Measurements from ENCODE around the gene UQCC2. TPM values are rescaled to one million over a fixed set of nuclear protein-coding genes. Genes with fewer than 3 reads are reported as not detected.

UQCC2 gene
- polyA plus RNA-seq, 2 donors: 56.1 to 93.7 TPM

DNA sequence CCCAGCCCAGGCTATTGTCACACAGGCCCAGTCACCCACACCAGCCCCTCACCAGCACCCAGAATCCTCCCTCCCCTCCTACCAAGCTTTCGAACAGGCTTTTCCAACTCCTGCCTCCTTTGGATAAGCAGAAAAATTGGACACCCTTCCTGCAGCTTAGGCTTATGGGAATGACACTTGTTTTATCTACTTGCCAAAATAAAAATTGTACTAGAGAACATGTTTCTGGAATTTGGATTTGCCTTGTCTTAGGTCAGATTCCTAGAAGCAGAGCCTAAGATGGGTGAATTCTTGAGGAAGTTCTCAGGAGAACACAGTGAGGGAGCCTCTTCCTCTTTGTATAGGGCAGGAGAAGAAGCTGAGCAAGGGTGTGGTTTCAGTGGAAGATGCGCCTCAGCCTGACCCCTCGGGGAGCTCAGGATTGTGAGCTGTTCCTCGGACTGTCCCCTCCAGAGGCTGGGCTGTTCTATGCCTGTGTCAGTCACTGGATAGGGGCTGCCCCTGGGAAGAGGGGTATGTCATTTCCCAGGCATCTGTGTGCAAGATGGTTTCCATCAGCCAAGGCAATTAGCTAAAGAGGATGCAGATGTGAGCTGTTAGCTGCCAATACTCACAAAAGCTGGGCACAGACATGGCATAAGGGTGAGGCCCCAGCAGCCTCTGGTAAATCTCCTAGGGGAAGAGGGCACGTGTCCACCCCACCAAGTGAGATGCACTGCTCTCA is 56.5 kb downstream of the UQCC2 start:
- Histone ChIP-seq H3K9me3 (ENCODE audit: control insufficient read depth in 2 of 2, insufficient read depth in 1 of 2, low read depth in 1 of 2, low read length in 1 of 2) (no peaks in the 10 kb centered on the region), H3K36me3 (ENCODE audit: control insufficient read depth in 2 of 2, insufficient read depth in 2 of 2, low read length in 1 of 2) (peaks cover 0 to 34% of the 10 kb centered on the region in 2 donors), H3K4me3 (ENCODE audit: low read depth in 1 of 2, low read length in 2 of 2) (no peak overlapping the region), H3K4me1 (ENCODE audit: control insufficient read depth in 2 of 2, insufficient read depth in 2 of 2, low read length in 1 of 2) (no peaks in the 10 kb centered on the region), H3K27ac (ENCODE audit: low read depth in 2 of 2, low read length in 1 of 2) (no peak overlapping the region), H3K27me3 (ENCODE audit: control insufficient read depth in 1 of 2, insufficient read depth in 2 of 2, low read length in 2 of 2) (no peaks in the 10 kb centered on the region)
- 64 to 78% methylated on average over 5 of the region's 5 CpGs for WGBS, 2 donors

DNA sequence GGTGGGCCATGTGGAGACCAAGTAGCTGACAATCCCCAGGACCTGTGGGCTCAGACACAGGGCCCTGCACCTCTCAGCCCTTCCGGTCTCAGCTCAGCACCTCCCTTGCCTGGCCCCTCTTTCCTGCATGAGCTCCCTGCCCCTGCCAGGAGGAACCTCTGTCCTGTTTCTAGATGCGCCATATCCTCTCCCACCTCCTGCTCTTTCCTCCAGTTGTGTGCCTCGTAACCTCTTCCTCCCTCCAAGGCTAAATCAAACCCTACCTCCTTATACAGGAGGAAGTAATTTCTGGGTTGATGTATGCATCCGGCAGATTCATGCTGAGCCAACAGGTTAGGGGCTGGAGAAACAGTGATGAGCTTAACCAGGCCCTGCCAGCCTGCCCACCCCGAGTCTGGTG is 59.5 kb downstream of the UQCC2 start:
- H3K9me3 ChIP-seq (ENCODE audit: control insufficient read depth in 2 of 2, insufficient read depth in 1 of 2, low read depth in 1 of 2, low read length in 1 of 2): no peaks in the 10 kb centered on the region
- peaks cover 0 to 14% of the 10 kb centered on the region in 2 donors for H3K36me3 ChIP-seq (ENCODE audit: control insufficient read depth in 2 of 2, insufficient read depth in 2 of 2, low read length in 1 of 2)
- WGBS, 2 donors: 75 to 87% methylated on average over 5 of the region's 5 CpGs
- H3K27me3 ChIP-seq (ENCODE audit: control insufficient read depth in 1 of 2, insufficient read depth in 2 of 2, low read length in 2 of 2): no peaks in the 10 kb centered on the region
- H3K4me3 ChIP-seq (ENCODE audit: low read depth in 1 of 2, low read length in 2 of 2): no peak overlapping the region
- H3K27ac ChIP-seq (ENCODE audit: low read depth in 2 of 2, low read length in 1 of 2): no peak overlapping the region
- no peaks in the 10 kb centered on the region for H3K4me1 ChIP-seq (ENCODE audit: control insufficient read depth in 2 of 2, insufficient read depth in 2 of 2, low read length in 1 of 2)

- H3K9me3 ChIP-seq (ENCODE audit: control insufficient read depth in 2 of 2, insufficient read depth in 1 of 2, low read depth in 1 of 2, low read length in 1 of 2): no peaks in the 10 kb centered on the region
- no peaks in the 10 kb centered on the region for H3K4me1 ChIP-seq (ENCODE audit: control insufficient read depth in 2 of 2, insufficient read depth in 2 of 2, low read length in 1 of 2)
- H3K27me3 ChIP-seq (ENCODE audit: control insufficient read depth in 1 of 2, insufficient read depth in 2 of 2, low read length in 2 of 2): no peaks in the 10 kb centered on the region
- peaks cover 0 to 11% of the 10 kb centered on the region in 2 donors for H3K36me3 ChIP-seq (ENCODE audit: control insufficient read depth in 2 of 2, insufficient read depth in 2 of 2, low read length in 1 of 2)
- 66 to 74% methylated on average over 4 of the region's 4 CpGs for WGBS, 2 donors
- H3K27ac ChIP-seq (ENCODE audit: low read depth in 2 of 2, low read length in 1 of 2): no peak overlapping the region
- H3K4me3 ChIP-seq (ENCODE audit: low read depth in 1 of 2, low read length in 2 of 2): no peak overlapping the region
Observed at GRCh38 chr6:33651403-33651802, 60.1 kb downstream of the UQCC2 start.

Other genes starting within 250 kb of the UQCC2 start
- 10 to 100 TPM; 20.4 to 22.6 TPM for gene BAK1, start 131.4 kb downstream of the UQCC2 start, polyA plus RNA-seq
- 10 to 100 TPM; 11.9 to 15.0 TPM for gene ITPR3, start 90.4 kb downstream of the UQCC2 start, polyA plus RNA-seq
- under 1 TPM; 0.65 to 0.96 TPM for gene IP6K3, start 35.2 kb upstream of the UQCC2 start, polyA plus RNA-seq
- 10 to 100 TPM; 39.8 to 43.2 TPM for gene LEMD2, start 77.4 kb upstream of the UQCC2 start, polyA plus RNA-seq
- gene MLN, start 92.3 kb upstream of the UQCC2 start, polyA plus RNA-seq: not detected

Measured in esophagus (tissue), 2 donors.